BJ (cell line): Measurements from ENCODE around the gene SRMS. TPM values are rescaled to one million over a fixed set of nuclear protein-coding genes. Genes with fewer than 3 reads are reported as not detected.

ENCODE experiments used
- CTCF ChIA-PET: fragments of 350-600 bp; formaldehyde crosslinking; extraction: SDS; loops from one replicate; lab custom pipeline; 2021; ENCODE audit warnings: antibody characterized with exemption, inconsistent platforms; lab: Yijun Ruan, JAX
- POLR2A ChIA-PET: fragments of 300-600 bp; sonication (Branson Sonifier 250); formaldehyde crosslinking; extraction: SDS; loops from one replicate; lab custom pipeline; 2021; ENCODE audit warnings: antibody characterized with exemption; lab: Charles Lee
- DNase-seq: peaks from one replicate; pipeline ENCODE4 v3.0.0-alpha.2; 2011; ENCODE audit warnings: low read depth
- H3K27me3 ChIP-seq: 2 replicates; pipeline ENCODE4 v1.6.0; 2011; ENCODE audit warnings: low read length; ENCODE audit not compliant: control insufficient read depth, insufficient read depth
- H3K36me3 ChIP-seq: 2 replicates; pipeline ENCODE4 v1.5.1; 2011; ENCODE audit warnings: low read length; ENCODE audit not compliant: control insufficient read depth, insufficient read depth
- H3K4me3 ChIP-seq: 2 replicates; pipeline ENCODE4 v1.5.1; 2011; ENCODE audit warnings: low read depth, mild to moderate bottlenecking, control low read depth, low read length
- polyA plus RNA-seq: library from polyadenylated mRNA; depleted of rRNA; stranded (reverse); fragments of >200 nt; gene quantifications from 2 replicates; pipeline ENCODE4 v1.2.3, GENCODE V29; 2011
- TF ChIP-seq, protein P1 (sequence below): IDR thresholded peaks from 2 replicates; pipeline ENCODE4 v1.5.1; 2011; ENCODE audit warnings: low read depth, mild to moderate bottlenecking, control low read depth, inconsistent platforms, low read length, moderate library complexity; ENCODE audit not compliant: insufficient read depth

Gene SRMS
- polyA plus RNA-seq, 1 experiment = not detected

DNA sequence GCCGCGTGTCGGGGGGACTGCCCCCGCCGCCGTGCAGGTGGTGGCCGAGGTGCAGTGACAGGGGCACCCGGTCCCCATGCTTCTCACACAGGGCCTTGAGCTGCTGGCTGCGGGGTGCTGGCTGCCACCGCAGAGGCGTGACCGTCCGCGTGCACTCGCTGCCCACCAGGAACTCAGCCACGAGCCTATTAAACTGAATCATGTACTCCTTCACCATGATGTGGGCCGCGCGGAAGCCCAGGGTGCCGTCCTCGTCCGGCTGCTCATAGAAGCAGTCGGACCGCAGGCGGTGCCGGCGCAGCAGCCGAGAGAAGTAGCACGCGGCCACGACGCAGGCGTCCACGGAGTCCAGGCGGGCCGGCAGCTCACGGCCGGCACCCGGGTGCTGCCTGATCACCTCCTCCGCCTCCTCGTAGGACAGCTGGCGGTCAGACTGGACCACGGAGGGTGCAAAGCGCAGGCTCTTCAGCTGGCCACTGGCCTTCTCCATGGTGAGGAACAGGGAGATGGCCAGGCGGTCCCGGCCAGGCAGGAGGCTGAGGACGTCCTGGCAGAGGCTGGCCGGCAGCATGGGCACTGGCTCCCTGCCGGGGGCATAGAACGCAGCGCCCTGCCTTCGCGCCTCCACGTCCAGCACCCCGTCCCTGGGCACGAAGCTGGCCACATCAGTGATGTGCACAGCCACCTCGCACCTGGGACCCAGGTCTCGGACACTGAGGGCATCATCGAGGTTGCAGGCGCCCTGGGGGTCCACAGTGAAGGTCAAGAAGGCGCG lies 16.7 kb upstream of the SRMS start:
- Histone ChIP-seq H3K4me3 (no peak overlapping the region), H3K27me3 (no peaks in the 10 kb centered on the region), H3K36me3 (peaks cover 31% of the 10 kb centered on the region)
- CTCF ChIA-PET = no interaction called here
- TF ChIP-seq, protein P1, sequence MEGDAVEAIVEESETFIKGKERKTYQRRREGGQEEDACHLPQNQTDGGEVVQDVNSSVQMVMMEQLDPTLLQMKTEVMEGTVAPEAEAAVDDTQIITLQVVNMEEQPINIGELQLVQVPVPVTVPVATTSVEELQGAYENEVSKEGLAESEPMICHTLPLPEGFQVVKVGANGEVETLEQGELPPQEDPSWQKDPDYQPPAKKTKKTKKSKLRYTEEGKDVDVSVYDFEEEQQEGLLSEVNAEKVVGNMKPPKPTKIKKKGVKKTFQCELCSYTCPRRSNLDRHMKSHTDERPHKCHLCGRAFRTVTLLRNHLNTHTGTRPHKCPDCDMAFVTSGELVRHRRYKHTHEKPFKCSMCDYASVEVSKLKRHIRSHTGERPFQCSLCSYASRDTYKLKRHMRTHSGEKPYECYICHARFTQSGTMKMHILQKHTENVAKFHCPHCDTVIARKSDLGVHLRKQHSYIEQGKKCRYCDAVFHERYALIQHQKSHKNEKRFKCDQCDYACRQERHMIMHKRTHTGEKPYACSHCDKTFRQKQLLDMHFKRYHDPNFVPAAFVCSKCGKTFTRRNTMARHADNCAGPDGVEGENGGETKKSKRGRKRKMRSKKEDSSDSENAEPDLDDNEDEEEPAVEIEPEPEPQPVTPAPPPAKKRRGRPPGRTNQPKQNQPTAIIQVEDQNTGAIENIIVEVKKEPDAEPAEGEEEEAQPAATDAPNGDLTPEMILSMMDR = no peak
- POLR2A ChIA-PET = no interaction called here
- DNase-seq = no peak

DNA sequence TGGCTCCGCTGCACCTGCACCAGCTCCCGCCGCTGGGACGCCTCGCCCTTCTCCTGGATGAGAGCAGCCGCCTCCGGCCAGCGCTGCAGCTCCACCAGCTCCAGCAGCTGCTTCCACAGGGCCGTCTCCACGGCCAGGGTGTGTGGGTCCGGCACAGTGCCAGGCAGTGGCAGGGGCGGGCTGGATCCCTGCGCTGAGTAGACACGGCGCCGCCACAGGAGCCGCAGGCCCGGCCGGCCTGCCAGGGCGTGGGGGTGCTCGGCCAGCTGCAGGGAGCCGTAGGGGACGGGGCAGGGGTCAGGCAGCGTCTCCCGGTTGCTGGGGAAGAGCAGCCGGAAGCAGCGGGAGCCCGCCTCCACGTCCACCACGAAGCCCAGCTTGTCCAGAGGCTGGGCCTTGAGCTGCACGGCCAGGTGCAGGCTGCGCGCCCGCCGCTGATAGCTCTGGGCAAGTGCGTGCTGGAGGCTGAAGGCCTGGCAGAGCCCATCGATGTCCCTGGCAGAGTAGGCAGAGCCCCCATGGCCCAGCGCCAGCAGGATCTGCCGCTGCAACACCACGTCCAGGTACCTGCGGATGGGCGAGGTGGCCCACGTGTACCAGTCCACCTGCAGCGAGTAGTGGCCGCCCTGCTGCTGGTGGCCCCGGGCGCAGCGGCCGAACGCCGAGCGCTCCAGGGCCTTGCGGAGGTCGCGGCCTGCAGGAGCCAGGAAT lies 15.8 kb upstream of the SRMS start:
- POLR2A ChIA-PET = no interaction called here
- no peak for DNase-seq
- no peaks in the 10 kb centered on the region for H3K27me3 ChIP-seq
- H3K4me3 ChIP-seq = no peak overlapping the region
- CTCF ChIA-PET = interaction anchor here (0.6 to 0.8 kb wide), 3 partner anchors 26 to 382 kb away, joined by 3 read pairs; partner anchors contain the start of gene PTK6
- TF ChIP-seq, protein P1 = no peak
- peaks cover 33% of the 10 kb centered on the region for H3K36me3 ChIP-seq

DNA sequence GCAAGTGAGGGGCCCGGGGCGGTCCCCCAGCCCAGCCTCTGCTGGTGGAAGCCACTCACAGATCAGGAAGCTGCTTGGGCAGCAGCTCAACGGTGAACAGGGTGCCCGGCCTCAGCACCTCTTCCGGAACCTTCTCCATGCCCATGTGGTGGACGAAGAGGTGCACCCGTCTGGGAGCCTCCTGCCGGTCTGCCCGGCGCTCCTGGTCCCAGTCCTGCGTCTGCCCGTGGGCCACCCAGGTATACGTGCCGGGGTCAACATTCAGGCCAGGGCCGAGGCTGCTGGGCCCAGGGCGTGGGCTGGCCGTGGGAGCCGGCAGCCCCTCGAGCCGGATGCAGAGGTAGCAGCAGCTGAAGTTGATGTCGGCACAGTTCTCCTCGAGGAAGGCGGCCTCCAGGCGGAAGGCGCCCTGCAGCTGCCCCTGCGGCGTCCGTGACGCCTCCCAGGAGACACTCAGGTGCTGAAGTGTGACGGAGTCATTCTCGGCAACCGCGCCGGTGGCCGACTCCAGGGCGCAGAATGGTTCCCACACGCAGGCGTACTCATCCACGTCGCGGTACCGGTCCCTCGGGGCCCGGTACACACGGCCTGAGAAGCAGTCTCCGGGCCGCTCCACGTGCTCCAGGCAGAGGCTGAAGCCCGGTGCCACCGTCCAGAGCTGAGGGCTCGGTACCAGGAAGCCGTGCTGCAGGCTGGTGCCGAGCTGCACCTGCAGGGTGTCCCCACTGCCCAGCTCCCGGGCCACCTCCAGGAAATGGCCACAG lies 15.1 kb upstream of the SRMS start:
- no peak overlapping the region for H3K4me3 ChIP-seq
- ChIA-PET POLR2A (no interaction called here), CTCF (interaction anchor here (0.6 to 0.8 kb wide), 3 partner anchors 25 to 383 kb away, joined by 3 read pairs; partner anchors contain the start of gene PTK6)
- H3K36me3 ChIP-seq = peaks cover 33% of the 10 kb centered on the region
- TF ChIP-seq, protein P1 = no peak
- no peak for DNase-seq
- no peaks in the 10 kb centered on the region for H3K27me3 ChIP-seq

DNA sequence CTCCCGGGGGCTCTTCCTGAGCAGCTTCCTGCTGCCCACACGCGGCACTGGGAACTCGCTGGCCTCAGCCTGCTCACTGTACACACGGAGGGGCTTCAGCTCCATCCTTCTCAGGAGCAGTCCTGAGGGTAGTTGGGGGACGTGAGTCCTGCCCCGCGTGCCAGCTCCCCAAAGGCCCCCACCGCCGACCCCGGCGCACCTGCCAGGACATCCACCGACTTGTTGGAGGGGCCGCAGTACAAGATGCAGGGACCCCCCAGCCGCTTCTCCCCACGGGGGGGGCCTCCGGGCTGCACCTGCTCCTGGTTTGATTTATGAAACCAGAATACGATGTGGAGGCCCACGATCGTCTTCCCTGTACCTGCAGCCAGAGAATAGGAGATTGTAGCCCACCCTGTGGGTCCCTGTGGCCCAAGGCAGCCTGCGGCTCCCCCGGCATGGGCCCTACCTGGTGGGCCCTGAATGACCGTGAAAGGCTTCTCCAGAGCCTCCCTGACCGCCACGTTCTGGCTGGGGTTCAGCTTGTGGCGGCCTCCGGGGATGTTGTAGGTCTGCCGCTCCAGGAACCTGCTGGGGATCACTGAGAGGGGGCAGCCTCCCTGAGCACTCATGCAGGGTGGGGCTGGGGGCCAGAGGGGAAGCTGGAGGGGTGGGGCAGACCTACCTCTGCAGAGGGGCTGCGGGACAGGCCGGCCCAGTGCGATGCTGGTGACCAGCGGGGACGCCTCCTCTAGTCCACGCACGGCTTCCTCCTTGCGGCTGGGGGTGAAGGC lies 14.3 kb upstream of the SRMS start:
- no peak for DNase-seq
- Histone ChIP-seq H3K4me3 (no peak overlapping the region), H3K36me3 (peaks cover 32% of the 10 kb centered on the region), H3K27me3 (no peaks in the 10 kb centered on the region)
- ChIA-PET CTCF (no interaction called here), POLR2A (no interaction called here)
- TF ChIP-seq, protein P1 = no peak
